GM12891 (cell line): ENCODE data around the gene DDX10.

ENCODE experiments used
- PAX5 ChIP-seq: IDR thresholded peaks from 2 replicates; pipeline ENCODE4 v1.6.1; 2011; ENCODE audit warnings: low read length, moderate library complexity, mild to moderate bottlenecking; ENCODE audit not compliant: insufficient read depth, severe bottlenecking
- POLR2A ChIP-seq: IDR thresholded peaks from 2 replicates; pipeline ENCODE4 v1.6.1; 2011; ENCODE audit warnings: low read depth, low read length, control low read depth
- POLR2AphosphoS5 ChIP-seq: IDR thresholded peaks from 2 replicates; pipeline ENCODE4 v1.6.1; 2011; ENCODE audit warnings: low read depth, low read length, control low read depth
- SPI1 ChIP-seq: IDR thresholded peaks from 2 replicates; pipeline ENCODE4 v1.6.1; 2011; ENCODE audit warnings: low read depth, low read length, control low read depth
- TAF1 ChIP-seq: IDR thresholded peaks from 2 replicates; pipeline ENCODE4 v1.6.1; 2011; ENCODE audit warnings: low read depth, low read length, control low read depth

GRCh38 chr11:108857382-108857781, 192.5 kb downstream of the DDX10 start:
- no peak for TF ChIP-seq TAF1
- TF ChIP-seq POLR2AphosphoS5, result no peak
- no peak for TF ChIP-seq POLR2A
- TF ChIP-seq SPI1, result no peak
- TF ChIP-seq PAX5, result no peak
